Skin of body (tissue), 2 donors: ENCODE measurements around the gene SKI. TPM values are rescaled to one million over a fixed set of nuclear protein-coding genes. Genes with fewer than 3 reads are reported as not detected.

Experiments
- DNase-seq: peaks from one replicate; lab custom pipeline; 2025; lab: John Stamatoyannopoulos, UW
- total RNA-seq: library from RNA; depleted of rRNA; stranded (reverse); fragments of >200 nt; gene quantifications from one replicate; pipeline ENCODE4 v1.2.3, GENCODE V29; 2014

Gene SKI
- total RNA-seq, 1 donor from 2014 or later = 28.4 TPM

- no peak for DNase-seq
These were observed 78.2 kb downstream of the SKI start for GRCh38 chr1:2306151-2306978.

- no peak for DNase-seq
These were observed 79.0 kb downstream of the SKI start for GRCh38 chr1:2307064-2307605.

GRCh38 chr1:2307972-2308371 is 79.9 kb downstream of the SKI start:
- no peak for DNase-seq

- DNase-seq = no peak
These were observed 80.7 kb downstream of the SKI start for GRCh38 chr1:2308844-2309243.

- DNase-seq = no peak
These were observed 82.4 kb downstream of the SKI start for GRCh38 chr1:2310332-2311183.

- peak; percentile 42 for DNase-seq
These were observed 83.3 kb downstream of the SKI start for GRCh38 chr1:2311184-2312032.

GRCh38 chr1:2312160-2312514 is 84.0 kb downstream of the SKI start:
- no peak for DNase-seq

GRCh38 chr1:2312515-2313301 is 84.6 kb downstream of the SKI start:
- no peak for DNase-seq

- no peak for DNase-seq
These were observed 85.6 kb downstream of the SKI start for GRCh38 chr1:2313651-2314261.

- peak; percentile 56 for DNase-seq
These were observed 86.2 kb downstream of the SKI start for GRCh38 chr1:2314273-2314802.

- DNase-seq = peak; percentile 69
These were observed 86.9 kb downstream of the SKI start for GRCh38 chr1:2314803-2315673.

- DNase-seq = no peak
These were observed 87.7 kb downstream of the SKI start for GRCh38 chr1:2315674-2316450.

- DNase-seq = no peak
These were observed 88.4 kb downstream of the SKI start for GRCh38 chr1:2316451-2316961.

GRCh38 chr1:2317230-2318065 is 89.3 kb downstream of the SKI start:
- DNase-seq = no peak

- peak; percentile 47 for DNase-seq
These were observed 90.5 kb downstream of the SKI start for GRCh38 chr1:2318314-2319278.

GRCh38 chr1:2319291-2319690 is 91.2 kb downstream of the SKI start:
- DNase-seq = no peak
